WERI-Rb-1 (cell line): ENCODE measurements around the gene RNF220.

Experiments
- DNase-seq: peaks from one replicate; pipeline ENCODE4 v3.0.0-alpha.2; 2020
- H3K27ac ChIP-seq: fragments of 250-450 bp; sonication (Bioruptor Pico); 2 replicates; pipeline ENCODE4 v1.5.1; 2020; ENCODE audit warnings: mild to moderate bottlenecking, moderate library complexity
- H3K27me3 ChIP-seq: fragments of 250-450 bp; sonication (Bioruptor Pico); 2 replicates; pipeline ENCODE4 v1.5.1; 2021; ENCODE audit warnings: mild to moderate bottlenecking, low read depth, moderate library complexity; ENCODE audit not compliant: insufficient read depth, severe bottlenecking
- H3K36me3 ChIP-seq: fragments of 250-450 bp; sonication (Bioruptor Pico); 2 replicates; pipeline ENCODE4 v1.5.1; 2020; ENCODE audit warnings: mild to moderate bottlenecking, moderate library complexity
- H3K4me3 ChIP-seq: 2 replicates; pipeline ENCODE4 v1.5.1; 2011; ENCODE audit warnings: low read depth, mild to moderate bottlenecking, control low read depth, low read length
- H3K9me3 ChIP-seq: fragments of 250-450 bp; sonication (Bioruptor Pico); 2 replicates; pipeline ENCODE4 v1.5.1; 2021; ENCODE audit warnings: mild to moderate bottlenecking, moderate library complexity; ENCODE audit not compliant: severe bottlenecking
- CTCF ChIP-seq: IDR thresholded peaks from 2 replicates; pipeline ENCODE4 v1.5.1; 2011; ENCODE audit warnings: low read depth, mild to moderate bottlenecking, control low read depth, inconsistent platforms, low read length

Gene RNF220

GRCh38 chr1:44616284-44616990 lies 211.4 kb downstream of the RNF220 start:
- Histone ChIP-seq H3K9me3 (no peaks in the 10 kb centered on the region), H3K27me3 (no peaks in the 10 kb centered on the region), H3K36me3 (no peaks in the 10 kb centered on the region), H3K27ac (no peak overlapping the region), H3K4me3 (no peak overlapping the region)
- DNase-seq: no peak
- TF ChIP-seq CTCF: no peak

- Histone ChIP-seq H3K27ac (no peak overlapping the region), H3K9me3 (no peaks in the 10 kb centered on the region), H3K27me3 (no peaks in the 10 kb centered on the region), H3K4me3 (no peak overlapping the region), H3K36me3 (no peaks in the 10 kb centered on the region)
- DNase-seq: no peak
- TF ChIP-seq CTCF: no peak
Measured at GRCh38 chr1:44616991-44617702, 212.1 kb downstream of the RNF220 start.

GRCh38 chr1:44617703-44618029 lies 212.6 kb downstream of the RNF220 start:
- DNase-seq: no peak
- no peak for TF ChIP-seq CTCF
- H3K9me3 ChIP-seq: no peaks in the 10 kb centered on the region
- no peak overlapping the region for H3K27ac ChIP-seq
- no peak overlapping the region for H3K4me3 ChIP-seq
- H3K27me3 ChIP-seq: no peaks in the 10 kb centered on the region
- H3K36me3 ChIP-seq: no peaks in the 10 kb centered on the region

GRCh38 chr1:44619261-44619900 lies 214.3 kb downstream of the RNF220 start:
- Histone ChIP-seq H3K4me3 (no peak overlapping the region), H3K27ac (no peak overlapping the region; the same call in 1 of the 2 replicates), H3K36me3 (no peaks in the 10 kb centered on the region), H3K27me3 (no peaks in the 10 kb centered on the region), H3K9me3 (no peaks in the 10 kb centered on the region)
- DNase-seq: no peak
- no peak for TF ChIP-seq CTCF

GRCh38 chr1:44620072-44620471 lies 215.0 kb downstream of the RNF220 start:
- H3K36me3 ChIP-seq: no peaks in the 10 kb centered on the region
- H3K9me3 ChIP-seq: no peaks in the 10 kb centered on the region
- H3K27me3 ChIP-seq: no peaks in the 10 kb centered on the region
- no peak for DNase-seq
- H3K27ac ChIP-seq: no peak overlapping the region
- no peak for TF ChIP-seq CTCF
- no peak overlapping the region for H3K4me3 ChIP-seq
